Prostate gland (tissue), 2 donors: Measurements from ENCODE around the gene CCDC69. TPM values are rescaled to one million over a fixed set of nuclear protein-coding genes. Genes with fewer than 3 reads are reported as not detected.

ENCODE experiments used
- DNase-seq: peaks from one replicate; pipeline ENCODE4 v3.0.0-alpha.2; 2019; ENCODE audit warnings: low spot score
- H3K27ac ChIP-seq, 2 donors: fragments of 200-600 bp; sonication (generic); 2 replicates each; pipeline ENCODE4 v1.5.1; 2017 to 2019
- H3K27me3 ChIP-seq: fragments of 200-600 bp; sonication (generic); replicated peaks from 2 replicates; pipeline ENCODE4 v1.5.1; 2019; ENCODE audit not compliant: insufficient read depth
- H3K36me3 ChIP-seq, 2 donors: fragments of 200-600 bp; sonication (generic); 1 replicate in 1 of 2; 2 replicates in 1 of 2; pipeline versions ENCODE4 v1.5.1 to v1.8.1; 2017 to 2019
- H3K4me1 ChIP-seq: fragments of 200-600 bp; sonication (generic); replicated peaks from 2 replicates; pipeline ENCODE4 v1.5.1; 2019
- H3K4me3 ChIP-seq, 2 donors: fragments of 200-600 bp; sonication (generic); 2 replicates each; pipeline ENCODE4 v1.5.1; 2017 to 2019
- H3K9me3 ChIP-seq: fragments of 200-600 bp; sonication (generic); 2 replicates; pipeline ENCODE4 v1.5.1; 2017
- POLR2A ChIP-seq: fragments of 450-650 bp; IDR thresholded peaks from one replicate; pipeline ENCODE4 v1.6.1; 2016; ENCODE audit warnings: antibody characterized with exemption, mild to moderate bottlenecking
- POLR2AphosphoS5 ChIP-seq: sonication (generic); formaldehyde crosslinking; IDR thresholded peaks from one replicate; pipeline ENCODE4 v1.6.1; 2017; ENCODE audit warnings: antibody characterized with exemption
- WGBS: methylation state at CpG from one replicate; pipeline ENCODE4 v1.1.5; 2018; 5-methylcytosine and 5-hydroxymethylcytosine counted together
- intact Hi-C: fragments of 100-400 bp; cut with DNase I; formaldehyde crosslinking; loops from one replicate; pipeline ENCODE4 v1.14.2; 2022
- total RNA-seq, 2 donors: library from RNA; depleted of rRNA; stranded (reverse); fragments of >200 nt; gene quantifications; one replicate each; pipeline ENCODE4 v1.1.0, GENCODE V29; 2016
- TF ChIP-seq, protein P1 (sequence below), 4 experiments: fragments of 200-600 bp in 2 of 4; fragments of 450-650 bp in 2 of 4; sonication (generic) in 2 of 4; IDR thresholded peaks; 1 replicate in 3 of 4; 2 replicates in 1 of 4; pipeline ENCODE4 v1.5.1; 2016 to 2019; ENCODE audit warnings: antibody characterized with exemption in 4 of 4, mild to moderate bottlenecking in 2 of 4, moderate library complexity in 2 of 4

Gene CCDC69
- total RNA-seq, 2 donors from 2014 or later: 28.2 to 53.8 TPM

DNA sequence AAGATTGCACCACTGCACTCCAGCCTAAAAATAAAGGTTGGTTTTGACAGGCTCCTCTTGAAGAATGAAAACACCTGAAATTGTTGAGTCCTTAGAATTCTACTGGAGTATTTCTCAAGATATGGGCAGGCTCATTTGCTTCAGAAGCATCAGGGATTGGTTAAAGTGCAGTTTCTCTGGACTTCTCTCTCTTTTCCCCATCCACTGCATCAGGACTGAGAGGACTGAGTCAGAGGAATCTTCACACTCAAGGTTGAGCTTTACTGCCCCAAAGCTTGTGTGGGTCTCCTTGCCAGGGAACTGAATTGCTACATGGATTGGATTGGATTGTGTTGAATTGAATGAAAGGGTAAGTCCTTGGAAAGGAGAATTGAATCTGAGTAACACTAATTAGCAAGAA is 7.5 kb upstream of the CCDC69 start:
- Histone ChIP-seq H3K4me3 (no peak overlapping the region), H3K4me1 (peaks cover 4% of the 10 kb centered on the region), H3K36me3 (no peaks in the 10 kb centered on the region), H3K27ac (no peak overlapping the region), H3K27me3 (no peaks in the 10 kb centered on the region), H3K9me3 (no peaks in the 10 kb centered on the region)
- intact Hi-C loops: loop anchor here (10.0 kb wide), 1 partner anchor 167 kb away; no protein-coding TSS in a partner anchor
- DNase-seq: no peak
- TF ChIP-seq POLR2A: no peak
- TF ChIP-seq POLR2AphosphoS5: no peak
- TF ChIP-seq, protein P1, sequence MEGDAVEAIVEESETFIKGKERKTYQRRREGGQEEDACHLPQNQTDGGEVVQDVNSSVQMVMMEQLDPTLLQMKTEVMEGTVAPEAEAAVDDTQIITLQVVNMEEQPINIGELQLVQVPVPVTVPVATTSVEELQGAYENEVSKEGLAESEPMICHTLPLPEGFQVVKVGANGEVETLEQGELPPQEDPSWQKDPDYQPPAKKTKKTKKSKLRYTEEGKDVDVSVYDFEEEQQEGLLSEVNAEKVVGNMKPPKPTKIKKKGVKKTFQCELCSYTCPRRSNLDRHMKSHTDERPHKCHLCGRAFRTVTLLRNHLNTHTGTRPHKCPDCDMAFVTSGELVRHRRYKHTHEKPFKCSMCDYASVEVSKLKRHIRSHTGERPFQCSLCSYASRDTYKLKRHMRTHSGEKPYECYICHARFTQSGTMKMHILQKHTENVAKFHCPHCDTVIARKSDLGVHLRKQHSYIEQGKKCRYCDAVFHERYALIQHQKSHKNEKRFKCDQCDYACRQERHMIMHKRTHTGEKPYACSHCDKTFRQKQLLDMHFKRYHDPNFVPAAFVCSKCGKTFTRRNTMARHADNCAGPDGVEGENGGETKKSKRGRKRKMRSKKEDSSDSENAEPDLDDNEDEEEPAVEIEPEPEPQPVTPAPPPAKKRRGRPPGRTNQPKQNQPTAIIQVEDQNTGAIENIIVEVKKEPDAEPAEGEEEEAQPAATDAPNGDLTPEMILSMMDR (IDR thresholded peaks at IDR 0.05): no peak

DNA sequence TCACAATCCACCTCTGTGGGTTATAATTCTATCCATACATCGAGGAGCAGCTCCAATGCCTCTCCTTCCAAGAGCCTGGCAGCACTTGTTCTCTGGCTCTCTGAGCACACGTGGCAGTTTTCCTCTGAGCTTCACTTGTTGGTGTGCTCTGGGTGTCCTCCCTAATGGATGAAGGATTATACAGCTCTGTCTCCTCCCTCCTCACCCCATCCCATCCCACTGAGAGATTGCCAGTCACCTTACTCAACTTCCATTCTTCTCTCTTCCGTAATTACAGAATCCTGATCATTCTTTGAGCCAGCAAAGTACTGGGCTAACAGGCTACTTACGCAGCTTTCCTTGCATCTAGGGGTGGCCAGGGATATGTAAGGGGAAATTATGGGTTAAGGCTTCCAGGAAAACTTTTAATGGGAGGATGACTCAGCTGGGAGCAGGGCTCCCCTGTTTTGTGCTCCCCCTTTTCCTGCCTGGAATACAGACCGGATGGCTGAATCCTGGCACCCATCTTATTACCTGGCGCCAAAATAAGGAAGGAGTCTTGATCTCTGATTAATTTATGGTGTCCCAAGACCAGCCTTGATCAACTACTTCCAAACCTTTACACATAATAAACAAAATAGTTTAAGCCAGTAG is 6.3 kb upstream of the CCDC69 start:
- TF ChIP-seq POLR2AphosphoS5 (no peak), POLR2A (no peak)
- TF ChIP-seq, protein P1 (IDR thresholded peaks at IDR 0.05): no peak
- H3K4me1 ChIP-seq: peaks cover 4% of the 10 kb centered on the region
- no peak overlapping the region for H3K4me3 ChIP-seq
- no peak for DNase-seq
- H3K27me3 ChIP-seq: no peaks in the 10 kb centered on the region
- H3K36me3 ChIP-seq: no peaks in the 10 kb centered on the region
- no peaks in the 10 kb centered on the region for H3K9me3 ChIP-seq
- intact Hi-C loops: loop anchor here (10.0 kb wide), 1 partner anchor 165 kb away; no protein-coding TSS in a partner anchor
- 44% methylated on average over 6 of the region's 6 CpGs for WGBS
- H3K27ac ChIP-seq: no peak overlapping the region

DNA sequence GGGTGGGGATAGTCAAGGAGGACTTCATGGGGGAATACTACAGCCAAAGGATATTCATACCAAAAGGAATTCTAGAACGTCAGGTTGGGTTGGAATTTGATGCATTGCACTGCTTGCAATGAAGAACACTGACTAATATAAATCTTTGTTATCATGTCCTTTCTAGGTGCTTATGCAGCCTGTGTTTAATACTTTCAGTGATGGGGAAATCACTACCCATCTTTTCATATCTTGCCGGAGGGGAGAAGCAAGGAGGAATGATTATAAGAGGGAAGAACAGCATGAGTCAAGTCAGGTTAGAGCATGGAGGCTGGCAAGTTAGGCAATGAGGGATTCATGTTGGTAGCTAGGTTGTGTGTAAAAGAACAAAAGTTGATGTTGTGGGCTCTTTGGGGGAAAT is 5.1 kb upstream of the CCDC69 start:
- DNase-seq: no peak
- Histone ChIP-seq H3K36me3 (no peaks in the 10 kb centered on the region), H3K4me3 (no peak overlapping the region), H3K4me1 (no peaks in the 10 kb centered on the region), H3K27me3 (no peaks in the 10 kb centered on the region), H3K9me3 (no peaks in the 10 kb centered on the region), H3K27ac (no peak overlapping the region)
- intact Hi-C loops: no loop called here
- TF ChIP-seq POLR2A: no peak
- TF ChIP-seq, protein P1 (IDR thresholded peaks at IDR 0.05): no peak
- no peak for TF ChIP-seq POLR2AphosphoS5
- WGBS: 69% methylated on average over 2 of the region's 2 CpGs

DNA sequence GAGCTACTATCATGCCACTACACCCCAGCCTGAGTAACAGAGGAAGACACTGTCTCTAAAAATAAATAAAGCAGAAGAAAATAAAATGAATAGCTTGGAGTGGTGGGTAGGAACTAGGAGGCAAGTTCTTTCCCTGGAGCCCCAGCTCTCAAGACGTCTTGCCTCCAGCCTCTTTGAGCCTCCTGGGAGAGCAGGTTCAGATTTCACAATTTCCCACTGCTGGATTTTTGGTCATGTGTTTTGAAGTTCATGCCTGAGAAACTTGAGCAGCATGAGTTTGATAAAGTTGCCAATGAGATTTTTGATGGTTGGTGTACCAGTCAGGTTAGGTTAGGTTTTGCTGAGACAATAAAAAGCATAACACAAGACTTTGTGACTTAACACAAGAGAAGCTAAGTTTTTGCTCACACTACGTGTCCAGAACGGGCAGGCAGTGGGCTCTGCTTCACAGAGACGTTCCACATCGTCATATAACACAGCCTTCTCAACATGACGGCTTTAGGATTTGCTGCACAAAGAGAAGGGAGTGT is 4.1 kb upstream of the CCDC69 start:
- WGBS: 68% methylated on average over 6 of the region's 6 CpGs
- Histone ChIP-seq H3K4me3 (no peak overlapping the region), H3K27ac (no peak overlapping the region), H3K36me3 (no peaks in the 10 kb centered on the region), H3K27me3 (no peaks in the 10 kb centered on the region), H3K4me1 (no peaks in the 10 kb centered on the region), H3K9me3 (no peaks in the 10 kb centered on the region)
- intact Hi-C loops: no loop called here
- DNase-seq: no peak
- TF ChIP-seq, protein P1 (IDR thresholded peaks at IDR 0.05): no peak
- no peak for TF ChIP-seq POLR2A
- no peak for TF ChIP-seq POLR2AphosphoS5

DNA sequence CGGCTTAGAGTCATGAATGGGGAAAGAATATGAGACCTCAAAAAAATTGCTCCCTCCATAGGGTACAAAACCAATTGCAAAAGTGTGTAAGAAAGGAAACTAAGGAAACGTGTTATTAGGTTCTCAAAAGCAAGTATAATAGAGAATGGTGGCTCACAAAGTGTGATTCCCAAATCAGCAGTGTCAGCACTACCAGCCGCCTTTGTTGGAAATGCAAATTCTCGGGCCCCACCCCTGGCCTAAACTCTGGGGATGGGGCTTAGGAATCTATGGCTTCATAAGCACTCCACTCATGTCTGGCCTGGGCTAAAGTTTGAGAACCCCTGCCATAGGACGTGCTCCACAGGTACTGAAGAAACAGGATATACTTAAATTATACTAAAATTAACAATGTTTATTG is 1.6 kb upstream of the CCDC69 start:
- H3K27me3 ChIP-seq: no peaks in the 10 kb centered on the region
- no peak for DNase-seq
- no peaks in the 10 kb centered on the region for H3K9me3 ChIP-seq
- no peaks in the 10 kb centered on the region for H3K36me3 ChIP-seq
- no peak overlapping the region for H3K27ac ChIP-seq
- H3K4me1 ChIP-seq: no peaks in the 10 kb centered on the region
- intact Hi-C loops: no loop called here
- H3K4me3 ChIP-seq: no peak overlapping the region
- TF ChIP-seq POLR2A: no peak
- TF ChIP-seq, protein P1 (IDR thresholded peaks at IDR 0.05): no peak
- no peak for TF ChIP-seq POLR2AphosphoS5
- WGBS: 82% methylated on average over 5 of the region's 5 CpGs
